Peyer's patch (tissue), 4 donors: Measurements from ENCODE around the gene LGALS7.

Experiments
- POLR2A ChIP-seq, 2 donors: fragments of 450-650 bp; IDR thresholded peaks; one replicate each; pipeline ENCODE4 v1.5.1; 2017; ENCODE audit warnings: antibody characterized with exemption in 2 of 2, mild to moderate bottlenecking in 2 of 2, moderate library complexity in 2 of 2
- TF ChIP-seq, protein P1 (sequence below), 6 experiments: fragments of 450-650 bp in 4 of 6; fragments of 200-600 bp in 2 of 6; sonication (generic) in 1 of 6; IDR thresholded peaks; one replicate each; pipeline ENCODE4 v1.5.1; 2017 to 2019; ENCODE audit warnings: antibody characterized with exemption in 6 of 6, mild to moderate bottlenecking in 3 of 6, moderate library complexity in 1 of 6

DNA sequence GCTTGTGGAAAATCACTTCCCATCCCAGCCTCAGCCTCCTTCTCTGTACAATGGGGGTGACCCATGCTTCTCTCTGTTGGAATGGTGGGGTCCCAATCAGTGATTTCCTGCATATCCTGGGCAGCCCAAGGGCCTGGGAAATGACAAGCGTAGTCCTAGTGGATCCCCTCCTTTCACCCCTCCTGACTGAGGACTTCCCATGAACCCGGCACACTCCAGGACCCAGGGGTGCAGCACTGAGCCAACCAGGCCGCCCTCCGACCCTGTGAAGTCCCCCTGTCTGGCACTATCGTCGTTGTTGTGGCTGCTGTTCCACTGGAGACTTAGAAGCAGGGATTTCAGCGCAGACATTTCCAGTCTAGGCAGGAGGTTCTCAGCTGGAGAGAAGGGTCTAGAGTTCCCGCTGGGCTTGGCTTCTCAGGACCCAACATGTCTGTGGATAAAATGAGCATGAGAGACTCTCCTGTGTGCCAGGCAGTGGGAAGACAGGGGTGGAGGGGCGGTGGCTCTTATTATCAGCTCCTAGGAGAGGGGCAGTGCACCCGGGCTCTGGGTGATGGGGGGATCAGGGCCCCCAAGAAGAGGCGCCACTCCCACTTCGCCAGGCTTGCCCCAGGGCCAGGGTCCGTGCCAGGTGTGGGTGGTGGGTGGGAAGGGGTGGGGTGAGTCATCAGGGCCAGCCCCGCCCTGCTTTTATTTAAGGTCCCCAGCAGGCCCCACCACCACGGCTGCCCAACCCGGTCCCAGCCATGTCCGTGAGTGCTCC lies 15.3 kb upstream of the LGALS7 start, which contains the start of gene LGALS7B:
- TF ChIP-seq, protein P1, sequence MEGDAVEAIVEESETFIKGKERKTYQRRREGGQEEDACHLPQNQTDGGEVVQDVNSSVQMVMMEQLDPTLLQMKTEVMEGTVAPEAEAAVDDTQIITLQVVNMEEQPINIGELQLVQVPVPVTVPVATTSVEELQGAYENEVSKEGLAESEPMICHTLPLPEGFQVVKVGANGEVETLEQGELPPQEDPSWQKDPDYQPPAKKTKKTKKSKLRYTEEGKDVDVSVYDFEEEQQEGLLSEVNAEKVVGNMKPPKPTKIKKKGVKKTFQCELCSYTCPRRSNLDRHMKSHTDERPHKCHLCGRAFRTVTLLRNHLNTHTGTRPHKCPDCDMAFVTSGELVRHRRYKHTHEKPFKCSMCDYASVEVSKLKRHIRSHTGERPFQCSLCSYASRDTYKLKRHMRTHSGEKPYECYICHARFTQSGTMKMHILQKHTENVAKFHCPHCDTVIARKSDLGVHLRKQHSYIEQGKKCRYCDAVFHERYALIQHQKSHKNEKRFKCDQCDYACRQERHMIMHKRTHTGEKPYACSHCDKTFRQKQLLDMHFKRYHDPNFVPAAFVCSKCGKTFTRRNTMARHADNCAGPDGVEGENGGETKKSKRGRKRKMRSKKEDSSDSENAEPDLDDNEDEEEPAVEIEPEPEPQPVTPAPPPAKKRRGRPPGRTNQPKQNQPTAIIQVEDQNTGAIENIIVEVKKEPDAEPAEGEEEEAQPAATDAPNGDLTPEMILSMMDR (IDR thresholded peaks at IDR 0.05), result no peak
- no peak for TF ChIP-seq POLR2A (IDR thresholded peaks at IDR 0.05)
